Thyroid gland (tissue), 4 donors: ENCODE results near the gene LRRN3. TPM values are rescaled to one million over a fixed set of nuclear protein-coding genes. Genes with fewer than 3 reads are reported as not detected.

ENCODE experiments used
- DNase-seq, 2 donors: peaks; one replicate each; pipeline ENCODE4 v3.0.0-alpha.2; 2019
- H3K27ac ChIP-seq, 3 donors: fragments of 200-600 bp; sonication (generic); 1 replicate in 2 of 3; 2 replicates in 1 of 3; pipeline ENCODE4 v1.5.1; 2016 to 2019; ENCODE audit warnings: mild to moderate bottlenecking in 1 of 3, moderate library complexity in 1 of 3
- H3K27me3 ChIP-seq: fragments of 200-600 bp; sonication (generic); one replicate; pipeline ENCODE4 v1.5.1; 2019
- H3K36me3 ChIP-seq, 2 donors: fragments of 200-600 bp; sonication (generic); one replicate each; pipeline ENCODE4 v1.5.1; 2016 to 2019
- H3K4me1 ChIP-seq, 2 donors: fragments of 200-600 bp; sonication (generic); one replicate each; pipeline ENCODE4 v1.5.1; 2017 to 2019
- H3K4me3 ChIP-seq, 3 donors: fragments of 200-600 bp; sonication (generic); replicated peaks in 1 of 3; 1 replicate in 2 of 3; 2 replicates in 1 of 3; pipeline ENCODE4 v1.5.1; 2016; ENCODE audit warnings: mild to moderate bottlenecking in 1 of 3
- H3K9me3 ChIP-seq: fragments of 200-600 bp; sonication (generic); one replicate; pipeline ENCODE4 v1.5.1; 2017
- CTCF ChIP-seq, 6 experiments: fragments of 200-600 bp in 3 of 6; fragments of 450-650 bp in 3 of 6; sonication (generic) in 3 of 6; IDR thresholded peaks; one replicate each; pipeline ENCODE4 v1.5.1; 2016 to 2019; ENCODE audit warnings: antibody characterized with exemption in 6 of 6, mild to moderate bottlenecking in 2 of 6, inconsistent platforms in 1 of 6, moderate library complexity in 1 of 6
- POLR2A ChIP-seq, 2 donors: fragments of 450-650 bp; IDR thresholded peaks; one replicate each; pipeline ENCODE4 v1.6.1; 2017; ENCODE audit warnings: antibody characterized with exemption in 2 of 2, mild to moderate bottlenecking in 2 of 2, moderate library complexity in 1 of 2
- WGBS, 2 donors: methylation state at CpG; one replicate each; pipeline ENCODE4 v1.1.5; 2017; 5-methylcytosine and 5-hydroxymethylcytosine counted together
- intact Hi-C: fragments of 100-400 bp; cut with DNase I; formaldehyde crosslinking; loops from one replicate; pipeline ENCODE4 v1.15.1; 2023
- total RNA-seq, 4 donors: library from RNA; depleted of rRNA; stranded (reverse); fragments of >200 nt; gene quantifications; one replicate each; pipeline ENCODE4 v1.2.3, GENCODE V29; 2016

The LRRN3 gene
- total RNA-seq, 4 donors from 2014 or later = 5.9 to 15.9 (median 9.7) TPM

DNA sequence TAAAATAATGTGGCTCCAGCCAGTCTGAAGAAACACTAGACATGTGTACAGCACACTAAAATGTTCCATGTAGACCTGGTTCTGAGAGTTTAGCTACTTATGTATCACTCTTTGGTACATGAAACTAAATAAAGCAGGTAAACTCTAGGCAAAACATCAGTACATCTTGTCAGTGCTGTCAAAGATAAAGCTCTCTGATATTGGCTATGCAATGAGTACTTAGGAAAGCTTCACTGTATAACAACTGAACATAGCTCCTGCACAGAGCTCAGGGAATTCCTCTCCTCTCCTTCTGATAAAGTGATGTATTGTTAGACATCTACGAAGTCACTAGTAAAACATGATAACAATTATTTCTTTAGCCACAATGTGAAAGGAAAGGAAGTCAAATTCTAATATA lies 3.5 kb downstream of the LRRN3 start:
- TF ChIP-seq CTCF (IDR thresholded peaks at IDR 0.05) = no peak
- 52 to 85% methylated on average over 1 of the region's 1 CpG for WGBS, 2 donors
- Histone ChIP-seq H3K36me3 (no peaks in the 10 kb centered on the region), H3K27me3 (no peaks in the 10 kb centered on the region), H3K9me3 (no peaks in the 10 kb centered on the region), H3K27ac (no peak overlapping the region), H3K4me3 (no peak overlapping the region), H3K4me1 (peaks cover 13 to 14% of the 10 kb centered on the region in 2 donors)
- no peak for DNase-seq
- intact Hi-C loops = loop anchor here (5.0 kb wide), 1 partner anchor 393 kb away; no protein-coding TSS in a partner anchor

- no peaks in the 10 kb centered on the region for H3K36me3 ChIP-seq
- no peaks in the 10 kb centered on the region for H3K27me3 ChIP-seq
- TF ChIP-seq POLR2A (IDR thresholded peaks at IDR 0.05) (no peak), CTCF (IDR thresholded peaks at IDR 0.05) (no peak)
- H3K4me3 ChIP-seq = no peak overlapping the region
- H3K9me3 ChIP-seq = no peaks in the 10 kb centered on the region
- peaks cover 11 to 14% of the 10 kb centered on the region in 2 donors for H3K4me1 ChIP-seq
- intact Hi-C loops = no loop called here
- no peak overlapping the region for H3K27ac ChIP-seq
- 93 to 96% methylated on average over 3 of the region's 3 CpGs for WGBS, 2 donors
- DNase-seq = no peak
Measured at GRCh38 chr7:111096997-111097396, 6.1 kb downstream of the LRRN3 start.

GRCh38 chr7:111098011-111098925 lies 7.3 kb downstream of the LRRN3 start:
- Histone ChIP-seq H3K4me3 (no peak overlapping the region), H3K27me3 (no peaks in the 10 kb centered on the region), H3K36me3 (no peaks in the 10 kb centered on the region), H3K9me3 (no peaks in the 10 kb centered on the region), H3K4me1 (peaks cover 4 to 8% of the 10 kb centered on the region in 2 donors), H3K27ac (no peak overlapping the region)
- intact Hi-C loops = no loop called here
- peak; percentile 40 to 64 for DNase-seq
- TF ChIP-seq CTCF (IDR thresholded peaks at IDR 0.05) (peak; percentile 43 to 87 (median 72)), POLR2A (IDR thresholded peaks at IDR 0.05) (no peak)
- 44 to 48% methylated on average over 10 of the region's 10 CpGs for WGBS, 2 donors

DNA sequence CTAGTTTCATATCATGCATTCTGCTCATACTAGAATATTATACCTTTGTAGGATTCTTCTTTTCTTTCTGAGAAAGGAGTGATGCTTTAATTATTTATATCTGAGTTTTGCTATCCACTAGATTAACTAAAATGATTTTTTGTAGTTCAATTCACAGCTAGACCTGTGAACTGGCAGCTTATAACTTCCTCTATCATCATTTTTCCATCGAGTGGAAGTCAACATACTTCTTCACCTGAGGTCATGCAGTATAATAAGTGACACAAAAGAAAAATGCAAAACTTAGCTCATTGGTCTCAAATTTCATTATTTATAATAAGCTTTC lies 8.0 kb downstream of the LRRN3 start:
- no peaks in the 10 kb centered on the region for H3K36me3 ChIP-seq
- no peak overlapping the region for H3K4me3 ChIP-seq
- TF ChIP-seq CTCF (IDR thresholded peaks at IDR 0.05) (no peak), POLR2A (IDR thresholded peaks at IDR 0.05) (no peak)
- whole genome bisulfite sequencing, 2 donors = 22 to 25% methylated on average over 1 of the region's 1 CpG
- peaks cover 2 to 4% of the 10 kb centered on the region in 2 donors for H3K4me1 ChIP-seq
- intact Hi-C loops = no loop called here
- no peak overlapping the region for H3K27ac ChIP-seq
- H3K9me3 ChIP-seq = no peaks in the 10 kb centered on the region
- no peaks in the 10 kb centered on the region for H3K27me3 ChIP-seq
- DNase-seq = no peak

GRCh38 chr7:111101856-111102646 lies 11.1 kb downstream of the LRRN3 start:
- TF ChIP-seq CTCF (IDR thresholded peaks at IDR 0.05) = no peak
- TF ChIP-seq POLR2A (IDR thresholded peaks at IDR 0.05) = no peak
- Histone ChIP-seq H3K27ac (no peak overlapping the region), H3K36me3 (no peaks in the 10 kb centered on the region), H3K4me3 (no peak overlapping the region), H3K4me1 (no peaks in the 10 kb centered on the region), H3K27me3 (no peaks in the 10 kb centered on the region), H3K9me3 (no peaks in the 10 kb centered on the region)
- 100% methylated on average over 1 of the region's 1 CpG for WGBS, 2 donors
- no peak for DNase-seq
- intact Hi-C loops = no loop called here
